GM12878 (cell line): Measurements from ENCODE around the gene DNASE2. TPM values are rescaled to one million over a fixed set of nuclear protein-coding genes. Genes with fewer than 3 reads are reported as not detected.

ENCODE experiments used
- ATAC-seq: fragments of 200-7000 bp; cut with Tn5 transposase; 3 replicates; pipeline ENCODE4 v1.9.1; 2020; ENCODE audit warnings: mild to moderate bottlenecking, moderate library complexity
- BruUV-seq: library from RNA; stranded (reverse); fragments of 400-500 nt; replicated peaks from 2 replicates; lab custom pipeline; 2021; lab: Mats Ljungman, UMichigan
- CTCF ChIA-PET: fragments of 300-600 bp; sonication (Branson Sonifier 250); formaldehyde crosslinking; extraction: SDS; loops from one replicate; lab custom pipeline; 2021; ENCODE audit warnings: inconsistent platforms; lab: Yijun Ruan, JAX
- POLR2A ChIA-PET: fragments of 350-600 bp; formaldehyde crosslinking; extraction: SDS; loops from one replicate; lab custom pipeline; 2021; ENCODE audit warnings: inconsistent platforms; lab: Charles Lee
- RAD21 ChIA-PET: fragments of 300-600 bp; sonication (Branson Sonifier 250); formaldehyde crosslinking; loops from one replicate; lab custom pipeline; 2023; ENCODE audit warnings: antibody characterized with exemption; ENCODE audit not compliant: unreplicated experiment; lab: Charles Lee
- SMC1A ChIA-PET: fragments of 300-600 bp; sonication (Branson Sonifier 250); formaldehyde crosslinking; loops from one replicate; lab custom pipeline; 2023; ENCODE audit not compliant: unreplicated experiment, uncharacterized antibody; lab: Charles Lee
- DNase-seq: peaks from one replicate; pipeline ENCODE4 v3.0.0-alpha.2; 2011; ENCODE audit warnings: low read depth, low spot score
- FAIRE-seq: peaks from 3 replicates; lab custom pipeline; 2011; peaks lifted over from hg19 to GRCh38; lab: Jason Lieb, UNC
- H2AFZ ChIP-seq: 2 replicates; pipeline ENCODE4 v1.6.0; 2011; ENCODE audit warnings: low read depth, low read length, control low read depth; ENCODE audit not compliant: control insufficient read depth
- H3K27ac ChIP-seq: 2 replicates; pipeline ENCODE4 v1.5.1; 2011; ENCODE audit warnings: control low read depth; ENCODE audit not compliant: control insufficient read depth, insufficient read depth
- H3K27me3 ChIP-seq, 2 experiments: replicated peaks in 1 of 2; 2 replicates each; pipeline versions ENCODE4 v1.6.0 to v1.6.1; 2011; ENCODE audit warnings: low read length in 1 of 2; ENCODE audit not compliant: control insufficient read depth in 2 of 2, insufficient read depth in 2 of 2
- H3K36me3 ChIP-seq, 2 experiments: 2 replicates each; pipeline ENCODE4 v1.5.1; 2011; ENCODE audit warnings: low read length in 1 of 2; ENCODE audit not compliant: control insufficient read depth in 2 of 2, insufficient read depth in 2 of 2
- H3K4me1 ChIP-seq: 2 replicates; pipeline ENCODE4 v1.6.1; 2011; ENCODE audit warnings: mild to moderate bottlenecking, low read length, moderate library complexity, mixed read lengths; ENCODE audit not compliant: control insufficient read depth, insufficient read depth
- H3K4me2 ChIP-seq: 2 replicates; pipeline ENCODE4 v1.6.0; 2011; ENCODE audit warnings: control low read depth; ENCODE audit not compliant: control insufficient read depth, insufficient read depth
- H3K4me3 ChIP-seq: fragments of 200-600 bp; sonication (generic); 2 replicates; pipeline ENCODE4 v1.5.1; 2016
- H3K79me2 ChIP-seq: 2 replicates; pipeline ENCODE4 v1.6.0; 2011; ENCODE audit warnings: low read length; ENCODE audit not compliant: control insufficient read depth, insufficient read depth
- H3K9ac ChIP-seq: 2 replicates; pipeline ENCODE4 v1.8.0; 2011; ENCODE audit warnings: low read length, control low read depth, mixed read lengths; ENCODE audit not compliant: control insufficient read depth, insufficient read depth
- H3K9me3 ChIP-seq: replicated peaks from 3 replicates; pipeline ENCODE4 v1.5.1; 2011; ENCODE audit warnings: mild to moderate bottlenecking, low read length; ENCODE audit not compliant: control insufficient read depth, insufficient read depth
- H4K20me1 ChIP-seq: 2 replicates; pipeline ENCODE4 v1.6.0; 2011; ENCODE audit not compliant: control insufficient read depth, insufficient read depth
- BCLAF1 ChIP-seq: fragments of 450-650 bp; IDR thresholded peaks from 2 replicates; pipeline ENCODE4 v1.6.1; 2017; ENCODE audit warnings: antibody characterized with exemption, mild to moderate bottlenecking, moderate library complexity
- GATAD2B ChIP-seq: fragments of 450-650 bp; conservative IDR thresholded peaks from 2 replicates; pipeline ENCODE4 v1.6.1; 2017; ENCODE audit warnings: low read depth, mild to moderate bottlenecking, moderate library complexity
- IRF3 ChIP-seq: fragments of 450-650 bp; IDR thresholded peaks from 2 replicates; pipeline ENCODE4 v1.6.1; 2014; ENCODE audit warnings: mild to moderate bottlenecking
- LARP7 ChIP-seq: fragments of 450-650 bp; IDR thresholded peaks from 2 replicates; pipeline ENCODE4 v1.6.1; 2017; ENCODE audit warnings: mild to moderate bottlenecking
- MXI1 ChIP-seq: fragments of 150-350 bp; IDR thresholded peaks from 2 replicates; pipeline ENCODE4 v1.6.1; 2011; ENCODE audit warnings: low read depth, mild to moderate bottlenecking, inconsistent platforms, low read length, improper control_type of control experiment
- RUNX3 ChIP-seq: IDR thresholded peaks from 2 replicates; pipeline ENCODE4 v1.6.1; 2012; ENCODE audit warnings: low read length, inconsistent platforms
- SIN3A ChIP-seq: IDR thresholded peaks from 2 replicates; pipeline ENCODE4 v1.6.1; 2012; ENCODE audit warnings: low read depth, low read length, improper control_type of control experiment
- SREBF1 ChIP-seq: IDR thresholded peaks from 2 replicates; pipeline ENCODE4 v1.6.1; 2012; ENCODE audit warnings: mild to moderate bottlenecking, low read length
- TARDBP ChIP-seq: IDR thresholded peaks from 2 replicates; pipeline ENCODE4 v1.6.1; 2016; ENCODE audit warnings: borderline replicate concordance
- YY1 ChIP-seq: IDR thresholded peaks from 2 replicates; pipeline ENCODE4 v1.6.1; 2011; ENCODE audit warnings: low read depth, mild to moderate bottlenecking, low read length
- ZBTB4 ChIP-seq: fragments of 450-650 bp; formaldehyde crosslinking; IDR thresholded peaks from 2 replicates; pipeline ENCODE4 v1.4.0; 2022; ENCODE audit warnings: mild to moderate bottlenecking, moderate library complexity
- ZNF217 ChIP-seq: fragments of 450-650 bp; IDR thresholded peaks from 2 replicates; pipeline ENCODE4 v1.6.1; 2017; ENCODE audit warnings: antibody characterized with exemption, mild to moderate bottlenecking
- ZNF592 ChIP-seq: fragments of 450-650 bp; IDR thresholded peaks from 2 replicates; pipeline ENCODE4 v1.6.1; 2017; ENCODE audit warnings: mild to moderate bottlenecking, moderate library complexity
- WGBS: methylation state at CpG from one replicate; pipeline ENCODE4 v1.1.6; 2016; ENCODE audit warnings: low lambda C conversion rate; ENCODE audit not compliant: insufficient replicate concordance, insufficient coverage; ENCODE audit errors: missing lambda C conversion rate; 5-methylcytosine and 5-hydroxymethylcytosine counted together
- in situ Hi-C: fragments of 300-500 bp; cut with MboI; formaldehyde crosslinking; loops from 9 replicates; pipeline ENCODE4 v1.14.3; 2018; ENCODE audit warnings: mixed read lengths
- intact Hi-C: fragments of 100-400 bp; cut with micrococcal nuclease; formaldehyde crosslinking; loops from one replicate; pipeline ENCODE4 v1.14.2; 2022; ENCODE audit not compliant: unreplicated experiment
- polyA plus RNA-seq, 11 experiments: library from polyadenylated mRNA; depleted of rRNA in 4 of 11; unstranded in 6 of 11; stranded (reverse) in 5 of 11; fragments of >200 nt; fragmentation: Nextera tagmentation in 4 of 11; fragmentation: Illumina TruSeq in 1 of 11; extraction: Ambion mirVana in 4 of 11; extraction: Trizol in 1 of 11; gene quantifications; 1 replicate in 1 of 11; 2 replicates in 10 of 11; pipeline versions ENCODE4 v1.2.1 to v1.2.3, GENCODE V29; 2011 to 2016; ENCODE audit warnings: inconsistent platforms in 2 of 11, missing spikeins in 2 of 11, low read depth in 1 of 11
- total RNA-seq, 4 experiments: library from RNA; depleted of rRNA in 3 of 4; stranded (reverse); fragments of >200 nt in 3 of 4; fragmentation: Illumina TruSeq in 1 of 4; extraction: Trizol in 1 of 4; gene quantifications; 2 replicates each; pipeline versions ENCODE4 v1.2.1 to v1.2.3, GENCODE V29; 2013 to 2021

DNASE2 gene
- total and polyA plus RNA-seq, 10 of the 15 experiments (the other 5 are each of a cell fraction or from before 2014, with no cell fraction given) = 4.9 to 32.1 (median 22.0) TPM

GRCh38 chr19:12843999-12844732 is 37.1 kb downstream of the DNASE2 start:
- WGBS = 12% methylated on average over 3 of the region's 3 CpGs
- Histone ChIP-seq H3K79me2 (no peaks in the 10 kb centered on the region), H3K27ac (no peak overlapping the region), H3K4me2 (no peak overlapping the region), H3K4me3 (no peak overlapping the region), H3K36me3 (no peaks in the 10 kb centered on the region), H4K20me1 (no peaks in the 10 kb centered on the region), H2AFZ (no peak overlapping the region), H3K9ac (no peak overlapping the region), H3K9me3 (no peaks in the 10 kb centered on the region; the same call in 2 of the 3 replicates), H3K4me1 (peaks cover 3% of the 10 kb centered on the region), H3K27me3 (peaks cover 0 to 7% of the 10 kb centered on the region in 2 experiments)
- no peak for ATAC-seq
- no peak for DNase-seq
- SMC1A ChIA-PET = no interaction called here
- in situ Hi-C loops (no loop called here), intact Hi-C loops (no loop called here)
- RAD21 ChIA-PET = no interaction called here
- FAIRE-seq = no peak
- POLR2A ChIA-PET = interaction anchor here (0.6 kb wide), 1 partner anchor 128 kb away, joined by 5 read pairs; no protein-coding TSS in a partner anchor
- no TSS peak for BruUV-seq
- CTCF ChIA-PET = interaction anchor here (1.1 to 10.1 kb wide), 2 partner anchors 83 to 121 kb away, joined by 3 to 235 read pairs; no protein-coding TSS in a partner anchor
- TF ChIP-seq SREBF1 (no peak), GATAD2B (no peak), TARDBP (no peak), ZNF217 (no peak), ZBTB4 (CRISPR knock-in tag) (no peak), SIN3A (no peak), MXI1 (no peak), IRF3 (no peak), RUNX3 (no peak), BCLAF1 (no peak), YY1 (no peak), ZNF592 (no peak), LARP7 (no peak)
